Astrocyte (in vitro differentiated cells and primary cell): ENCODE measurements around the gene CLEC4A.

Experiments
- CTCF ChIP-seq: IDR thresholded peaks from 2 replicates; pipeline ENCODE4 v1.5.1; 2011; ENCODE audit warnings: low read depth, mild to moderate bottlenecking, inconsistent platforms, low read length, moderate library complexity; ENCODE audit not compliant: insufficient read depth
- EZH2 ChIP-seq: IDR thresholded peaks from 2 replicates; pipeline ENCODE4 v1.6.1; 2012; ENCODE audit warnings: mild to moderate bottlenecking, low read length, inconsistent platforms; ENCODE audit not compliant: insufficient read depth

GRCh38 chr12:8154526-8154925 is 31.1 kb downstream of the CLEC4A start:
- TF ChIP-seq CTCF (no peak), EZH2 (no peak)
